Neural progenitor cell (in vitro differentiated cells): ENCODE data around the gene ASPHD1.

Experiments
- CTCF ChIP-seq: fragments of 200-600 bp; sonication (generic); IDR thresholded peaks from 2 replicates; pipeline ENCODE4 v1.5.1; 2017; ENCODE audit warnings: antibody characterized with exemption, mild to moderate bottlenecking
- EZH2phosphoT487 ChIP-seq: fragments of 200-600 bp; sonication (generic); IDR thresholded peaks from 2 replicates; pipeline ENCODE4 v1.6.1; 2017; ENCODE audit warnings: antibody characterized with exemption

- TF ChIP-seq CTCF (no peak), EZH2phosphoT487 (no peak)
Observed at GRCh38 chr16:29863669-29863984, 36.7 kb upstream of the ASPHD1 start.
